Nephron progenitor cell (in vitro differentiated cells): Measurements from ENCODE around the gene KLHDC3.
A peak's percentile ranks its signal among the peaks of the same experiment; 100 is the strongest.

Experiments
- DNase-seq: peaks from one replicate; pipeline ENCODE4 v3.0.0; 2021
- H3K27ac Mint-ChIP-seq: 2 replicates; pipeline ENCODE4 v1.8.0; 2021; ENCODE audit warnings: mild to moderate bottlenecking, moderate library complexity, mixed read lengths
- H3K27me3 Mint-ChIP-seq: 2 replicates; pipeline ENCODE4 v1.8.0; 2021; ENCODE audit warnings: mild to moderate bottlenecking, low read depth, mixed read lengths; ENCODE audit not compliant: poor library complexity
- H3K36me3 Mint-ChIP-seq: 2 replicates; pipeline ENCODE4 v1.8.0; 2021; ENCODE audit warnings: low read depth, mixed read lengths
- H3K4me1 Mint-ChIP-seq: 2 replicates; pipeline ENCODE4 v1.8.0; 2021; ENCODE audit warnings: mixed read lengths
- H3K4me3 Mint-ChIP-seq: 2 replicates; pipeline ENCODE4 v1.8.0; 2021; ENCODE audit warnings: mild to moderate bottlenecking, moderate library complexity, mixed read lengths
- H3K9me3 Mint-ChIP-seq: 2 replicates; pipeline ENCODE4 v1.8.0; 2021; ENCODE audit warnings: mild to moderate bottlenecking, moderate library complexity, mixed read lengths
- CTCF ChIP-seq: fragments of 200-600 bp; sonication (generic); IDR thresholded peaks from 2 replicates; pipeline ENCODE4 v1.5.0; 2021; ENCODE audit warnings: antibody characterized with exemption

The KLHDC3 gene

GRCh38 chr6:43050981-43051380 is 36.9 kb downstream of the KLHDC3 start:
- Mint-ChIP-seq H3K9me3 (no peaks in the 10 kb centered on the region), H3K4me1 (peaks cover 39% of the 10 kb centered on the region), H3K27me3 (no peaks in the 10 kb centered on the region), H3K27ac (peak overlapping the region; percentile 87), H3K4me3 (peak overlapping the region; percentile 63), H3K36me3 (peaks cover 58% of the 10 kb centered on the region)
- no peak for DNase-seq
- TF ChIP-seq CTCF: no peak

- TF ChIP-seq CTCF: no peak
- no peak for DNase-seq
- peak overlapping the region; percentile 80 for H3K27ac Mint-ChIP-seq
- no peaks in the 10 kb centered on the region for H3K27me3 Mint-ChIP-seq
- peaks cover 51% of the 10 kb centered on the region for H3K36me3 Mint-ChIP-seq
- no peaks in the 10 kb centered on the region for H3K9me3 Mint-ChIP-seq
- peak overlapping the region; percentile 96 for H3K4me3 Mint-ChIP-seq
- H3K4me1 Mint-ChIP-seq: peaks cover 39% of the 10 kb centered on the region
Measured at GRCh38 chr6:43052225-43052841, 38.3 kb downstream of the KLHDC3 start.

GRCh38 chr6:43052842-43053544 is 38.9 kb downstream of the KLHDC3 start:
- H3K27ac Mint-ChIP-seq: peak overlapping the region; percentile 93
- peaks cover 42% of the 10 kb centered on the region for H3K4me1 Mint-ChIP-seq
- H3K4me3 Mint-ChIP-seq: peak overlapping the region; percentile 96
- peak; percentile 22 for DNase-seq
- H3K9me3 Mint-ChIP-seq: no peaks in the 10 kb centered on the region
- TF ChIP-seq CTCF: no peak
- H3K36me3 Mint-ChIP-seq: peaks cover 52% of the 10 kb centered on the region
- H3K27me3 Mint-ChIP-seq: no peaks in the 10 kb centered on the region

- Mint-ChIP-seq H3K4me1 (peaks cover 48% of the 10 kb centered on the region), H3K4me3 (peak within 1 kb of the TSS; percentile 96), H3K36me3 (peaks cover 57% of the 10 kb centered on the region), H3K27me3 (no peaks in the 10 kb centered on the region), H3K9me3 (no peaks in the 10 kb centered on the region), H3K27ac (peak within 1 kb of the TSS; percentile 98)
- DNase-seq: peak; percentile 85
- no peak for TF ChIP-seq CTCF
Measured at GRCh38 chr6:43053545-43054205, 39.6 kb downstream of the KLHDC3 start, which contains the start of gene CUL7. Gene CUL7, minus strand, starts transcription at chr6:43053851. Its CDS starts 1,063 bp downstream, at chr6:43052788.

- Mint-ChIP-seq H3K36me3 (peaks cover 53% of the 10 kb centered on the region), H3K27ac (peak overlapping the region; percentile 98), H3K9me3 (no peaks in the 10 kb centered on the region), H3K4me1 (peaks cover 54% of the 10 kb centered on the region), H3K4me3 (peak overlapping the region; percentile 96), H3K27me3 (no peaks in the 10 kb centered on the region)
- DNase-seq: no peak
- no peak for TF ChIP-seq CTCF
Measured at GRCh38 chr6:43054206-43054943, 40.3 kb downstream of the KLHDC3 start.
